Measurements from ENCODE around the gene ALDH1A3.

Gene ALDH1A3

GRCh38 chr15:100863796-100864267, 15.8 kb upstream of the ALDH1A3 start:
- no peaks in the 10 kb centered on the region for H3K4me1 Mint-ChIP-seq
- no peak overlapping the region for H3K4me3 Mint-ChIP-seq
- no peak overlapping the region for H3K27ac Mint-ChIP-seq
- DNase-seq (ENCODE audit: low spot score in 2 of 2): no peak
- no peaks in the 10 kb centered on the region for H3K36me3 Mint-ChIP-seq
- peaks cover 7% of the 10 kb centered on the region for H3K27me3 Mint-ChIP-seq
- ATAC-seq (ENCODE audit: low read depth): no peak
- peaks cover under 1% of the 10 kb centered on the region for H3K9me3 Mint-ChIP-seq

- H3K9me3 Mint-ChIP-seq: peaks cover 2% of the 10 kb centered on the region
- peaks cover 9% of the 10 kb centered on the region for H3K27me3 Mint-ChIP-seq
- no peaks in the 10 kb centered on the region for H3K4me1 Mint-ChIP-seq
- H3K36me3 Mint-ChIP-seq: no peaks in the 10 kb centered on the region
- H3K27ac Mint-ChIP-seq: no peak overlapping the region
- DNase-seq (ENCODE audit: low spot score in 2 of 2) (no peak), ATAC-seq (ENCODE audit: low read depth) (no peak)
- no peak overlapping the region for H3K4me3 Mint-ChIP-seq
Observed at GRCh38 chr15:100866386-100867330, 13.0 kb upstream of the ALDH1A3 start.

- no peaks in the 10 kb centered on the region for H3K4me1 Mint-ChIP-seq
- DNase-seq (ENCODE audit: low spot score in 2 of 2): no peak
- H3K27me3 Mint-ChIP-seq: peaks cover 6% of the 10 kb centered on the region
Observed at GRCh38 chr15:100867433-100867832, 12.2 kb upstream of the ALDH1A3 start.

GRCh38 chr15:100869151-100869999, 10.3 kb upstream of the ALDH1A3 start:
- peaks cover 6% of the 10 kb centered on the region for H3K27me3 Mint-ChIP-seq
- H3K4me3 Mint-ChIP-seq: no peak overlapping the region
- DNase-seq (ENCODE audit: low spot score in 2 of 2): no peak
- no peaks in the 10 kb centered on the region for H3K36me3 Mint-ChIP-seq
- no peak for ATAC-seq (ENCODE audit: low read depth)
- H3K4me1 Mint-ChIP-seq: no peaks in the 10 kb centered on the region
- H3K27ac Mint-ChIP-seq: no peak overlapping the region
- H3K9me3 Mint-ChIP-seq: peaks cover 2% of the 10 kb centered on the region

More at GRCh38 chr15:100867433-100867832, 12.2 kb upstream of the ALDH1A3 start:
- H3K27ac Mint-ChIP-seq: no peak overlapping the region
- no peaks in the 10 kb centered on the region for H3K36me3 Mint-ChIP-seq
- H3K9me3 Mint-ChIP-seq: peaks cover 2% of the 10 kb centered on the region
- ATAC-seq (ENCODE audit: low read depth): no peak
- no peak overlapping the region for H3K4me3 Mint-ChIP-seq

- Mint-ChIP-seq H3K27me3 (peaks cover 6% of the 10 kb centered on the region), H3K27ac (no peak overlapping the region), H3K36me3 (no peaks in the 10 kb centered on the region), H3K4me3 (no peak overlapping the region), H3K4me1 (no peaks in the 10 kb centered on the region), H3K9me3 (peaks cover 2% of the 10 kb centered on the region)
- peak; percentile 39 to 51 for DNase-seq (ENCODE audit: low spot score in 2 of 2)
- ATAC-seq (ENCODE audit: low read depth): peak; percentile 71
Observed at GRCh38 chr15:100873029-100873677, 6.5 kb upstream of the ALDH1A3 start.

GRCh38 chr15:100875495-100875894, 4.1 kb upstream of the ALDH1A3 start:
- Mint-ChIP-seq H3K36me3 (no peaks in the 10 kb centered on the region), H3K4me3 (no peak overlapping the region), H3K27me3 (peaks cover 10% of the 10 kb centered on the region), H3K9me3 (no peaks in the 10 kb centered on the region), H3K4me1 (peaks cover 4% of the 10 kb centered on the region), H3K27ac (no peak overlapping the region)
- ATAC-seq (ENCODE audit: low read depth): no peak
- DNase-seq (ENCODE audit: low spot score in 2 of 2): no peak

- Mint-ChIP-seq H3K4me1 (peaks cover 4% of the 10 kb centered on the region), H3K36me3 (no peaks in the 10 kb centered on the region), H3K27me3 (peaks cover 11% of the 10 kb centered on the region), H3K27ac (no peak overlapping the region), H3K9me3 (no peaks in the 10 kb centered on the region), H3K4me3 (no peak overlapping the region)
- DNase-seq (ENCODE audit: low spot score in 2 of 2): no peak
- no peak for ATAC-seq (ENCODE audit: low read depth)
Observed at GRCh38 chr15:100875976-100876375, 3.7 kb upstream of the ALDH1A3 start.

GRCh38 chr15:100877551-100877950, 2.1 kb upstream of the ALDH1A3 start:
- no peak overlapping the region for H3K4me3 Mint-ChIP-seq
- H3K27me3 Mint-ChIP-seq: peaks cover 15% of the 10 kb centered on the region
- ATAC-seq (ENCODE audit: low read depth): no peak

GRCh38 chr15:100878130-100878529, 1.5 kb upstream of the ALDH1A3 start:
- H3K4me1 Mint-ChIP-seq: peaks cover 4% of the 10 kb centered on the region
- ATAC-seq (ENCODE audit: low read depth) (no peak), DNase-seq (ENCODE audit: low spot score in 2 of 2) (no peak)
- H3K36me3 Mint-ChIP-seq: no peaks in the 10 kb centered on the region
- H3K4me3 Mint-ChIP-seq: peak overlapping the region; percentile 66
- no peaks in the 10 kb centered on the region for H3K9me3 Mint-ChIP-seq
- peaks cover 20% of the 10 kb centered on the region for H3K27me3 Mint-ChIP-seq
- no peak overlapping the region for H3K27ac Mint-ChIP-seq

More at GRCh38 chr15:100877551-100877950, 2.1 kb upstream of the ALDH1A3 start:
- no peaks in the 10 kb centered on the region for H3K36me3 Mint-ChIP-seq
- H3K9me3 Mint-ChIP-seq: no peaks in the 10 kb centered on the region
- no peak overlapping the region for H3K27ac Mint-ChIP-seq
- peaks cover 4% of the 10 kb centered on the region for H3K4me1 Mint-ChIP-seq
- no peak for DNase-seq (ENCODE audit: low spot score in 2 of 2)

GRCh38 chr15:100878648-100879047, 983 bp upstream of the ALDH1A3 start:
- peaks cover 21% of the 10 kb centered on the region for H3K27me3 Mint-ChIP-seq
- H3K9me3 Mint-ChIP-seq: no peaks in the 10 kb centered on the region
- peaks cover 4% of the 10 kb centered on the region for H3K4me1 Mint-ChIP-seq
- peak overlapping the region; percentile 66 for H3K4me3 Mint-ChIP-seq
- no peak for ATAC-seq (ENCODE audit: low read depth)
- H3K36me3 Mint-ChIP-seq: no peaks in the 10 kb centered on the region
- no peak overlapping the region for H3K27ac Mint-ChIP-seq
- DNase-seq (ENCODE audit: low spot score in 2 of 2): no peak

GRCh38 chr15:100879061-100879463, 569 bp upstream of the ALDH1A3 start:
- peak; percentile 15 for ATAC-seq (ENCODE audit: low read depth)
- Mint-ChIP-seq H3K27me3 (peaks cover 21% of the 10 kb centered on the region), H3K27ac (no peak overlapping the region), H3K9me3 (no peaks in the 10 kb centered on the region), H3K4me3 (no peak overlapping the region), H3K36me3 (no peaks in the 10 kb centered on the region), H3K4me1 (peaks cover 4% of the 10 kb centered on the region)
- no peak for DNase-seq (ENCODE audit: low spot score in 2 of 2)

- no peak overlapping the region for H3K27ac Mint-ChIP-seq
- ATAC-seq (ENCODE audit: low read depth) (no peak), DNase-seq (ENCODE audit: low spot score in 2 of 2) (no peak)
- H3K9me3 Mint-ChIP-seq: no peaks in the 10 kb centered on the region
- H3K4me3 Mint-ChIP-seq: peak overlapping the region; percentile 42
- peaks cover 4% of the 10 kb centered on the region for H3K4me1 Mint-ChIP-seq
- H3K36me3 Mint-ChIP-seq: no peaks in the 10 kb centered on the region
- H3K27me3 Mint-ChIP-seq: peaks cover 26% of the 10 kb centered on the region
Observed at GRCh38 chr15:100880139-100880896, 687 bp downstream of the ALDH1A3 start.

GRCh38 chr15:100880897-100881242, 1.2 kb downstream of the ALDH1A3 start:
- Mint-ChIP-seq H3K4me1 (peaks cover 4% of the 10 kb centered on the region), H3K27ac (no peak overlapping the region), H3K36me3 (no peaks in the 10 kb centered on the region), H3K27me3 (peaks cover 27% of the 10 kb centered on the region), H3K4me3 (peak overlapping the region; percentile 42), H3K9me3 (no peaks in the 10 kb centered on the region)
- ATAC-seq (ENCODE audit: low read depth) (no peak), DNase-seq (ENCODE audit: low spot score in 2 of 2) (no peak)

Measured in memory B cell (primary cell).